GM18951 (cell line): ENCODE data around the gene PPP1R12C.
"Not testable (repeated sequence)": the region's sequence is repeated elsewhere in the genome, so short reads cannot be mapped to it uniquely, and the experiment has no call there.

ENCODE experiments used
- POLR2A ChIP-seq: IDR thresholded peaks from 4 replicates; pipeline ENCODE4 v1.6.1; 2011; ENCODE audit warnings: mild to moderate bottlenecking; ENCODE audit not compliant: insufficient read length, insufficient read depth; ENCODE audit errors: extremely low read depth
- in situ Hi-C: fragments of 300-500 bp; cut with MboI; formaldehyde crosslinking; loops from one replicate; pipeline ENCODE4 v1.12.0; 2022; ENCODE audit warnings: low sequenced_read_pairs, mixed read lengths, inconsistent platforms; ENCODE audit not compliant: unreplicated experiment

Gene PPP1R12C

DNA sequence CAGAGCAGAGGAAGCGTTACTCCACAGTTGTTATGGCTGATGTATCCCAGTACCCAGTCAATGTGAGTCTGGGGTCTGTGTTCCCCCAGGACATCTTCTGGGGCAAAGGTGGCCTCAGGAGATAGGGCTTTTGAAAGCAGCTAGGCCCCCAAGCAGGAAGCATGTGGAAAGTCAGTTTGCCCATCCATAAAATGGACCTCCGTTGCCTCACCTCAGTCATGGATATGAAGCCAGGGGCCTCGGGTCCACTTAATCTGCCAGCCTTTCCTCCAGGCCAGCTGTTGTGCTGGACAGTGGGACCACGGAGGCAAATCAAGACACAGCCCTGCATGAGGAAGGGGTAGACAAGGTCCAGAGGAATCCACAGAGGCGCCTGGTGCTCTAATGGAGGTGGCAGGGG is 38.4 kb downstream of the PPP1R12C start:
- TF ChIP-seq POLR2A: no peak
- in situ Hi-C loops: no loop called here

DNA sequence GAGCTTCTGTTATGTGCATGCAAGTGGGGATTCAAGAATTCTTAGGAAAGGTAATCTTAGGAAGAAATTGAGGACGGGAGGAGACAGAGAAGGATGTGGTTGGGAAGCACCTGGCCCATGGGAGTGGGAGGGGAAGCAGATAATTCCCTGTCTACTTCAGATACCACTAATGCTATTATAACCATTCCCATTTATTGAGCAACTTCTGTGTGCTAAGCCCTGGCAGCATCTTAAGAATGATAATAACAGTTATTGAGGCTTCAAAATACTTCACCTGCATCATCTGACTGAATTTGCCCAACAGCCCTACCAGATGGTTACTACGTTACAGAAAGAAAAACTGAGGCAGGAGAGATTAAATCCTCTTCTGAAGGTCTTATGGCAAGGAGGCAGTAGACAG is 40.3 kb downstream of the PPP1R12C start:
- no peak for TF ChIP-seq POLR2A
- in situ Hi-C loops: no loop called here

DNA sequence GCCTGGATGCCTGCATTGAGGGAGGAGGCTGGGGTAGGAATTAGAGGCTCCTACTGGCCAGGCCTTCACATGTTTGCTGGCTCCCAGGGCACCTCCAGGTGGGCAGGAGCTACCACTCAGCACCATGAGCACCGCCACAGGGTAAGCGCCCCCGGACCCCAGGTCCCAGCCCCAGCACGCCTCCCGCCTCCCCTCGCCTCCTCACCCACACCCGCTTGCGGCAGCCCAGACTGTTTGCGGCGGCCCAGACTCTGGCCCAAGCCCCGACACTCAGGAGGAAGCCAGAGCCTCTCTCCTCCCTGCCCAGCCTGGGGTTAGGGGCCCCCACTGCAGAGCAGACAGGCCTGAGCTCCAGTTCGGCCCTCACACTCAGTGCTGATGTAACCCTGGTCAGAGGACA is 41.1 kb downstream of the PPP1R12C start:
- in situ Hi-C loops: no loop called here
- no peak for TF ChIP-seq POLR2A

DNA sequence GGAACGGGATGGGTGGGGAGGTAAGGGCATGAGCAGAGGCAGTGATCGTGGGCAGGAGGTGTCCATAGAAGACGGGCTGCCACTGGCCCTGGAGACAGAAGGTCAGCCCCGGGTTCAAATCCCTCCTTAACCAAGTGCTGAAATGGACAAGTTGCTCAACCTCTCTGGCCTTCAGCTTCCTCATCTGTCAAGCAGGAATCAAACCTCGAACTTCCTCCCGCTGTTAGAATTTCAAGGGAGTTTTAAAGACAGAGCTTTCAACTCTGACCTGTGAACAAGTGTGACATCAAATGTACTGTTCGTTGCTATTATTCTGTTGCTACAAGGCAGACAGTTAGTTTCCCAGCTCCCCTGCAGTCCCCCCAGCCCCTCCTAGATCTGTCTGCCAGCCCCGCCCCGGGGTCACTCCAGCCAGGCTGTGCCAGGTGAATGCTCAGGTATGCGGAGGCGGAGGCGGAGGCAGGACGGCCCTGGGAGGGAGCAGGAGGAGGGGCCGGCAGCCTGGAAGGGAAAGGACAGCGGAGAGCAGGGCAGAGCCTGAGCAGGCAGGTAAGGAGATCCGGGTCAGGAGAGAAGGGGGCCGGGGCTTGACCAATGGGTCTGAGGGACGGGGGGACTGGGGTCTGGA is 42.0 kb downstream of the PPP1R12C start, which contains the start of gene EPS8L1:
TSS of gene EPS8L1 (plus strand) at position 499 of the 628 bp plus-strand sequence. CDS start 576 bp downstream, outside the sequence.
- no peak for TF ChIP-seq POLR2A
- in situ Hi-C loops: no loop called here

DNA sequence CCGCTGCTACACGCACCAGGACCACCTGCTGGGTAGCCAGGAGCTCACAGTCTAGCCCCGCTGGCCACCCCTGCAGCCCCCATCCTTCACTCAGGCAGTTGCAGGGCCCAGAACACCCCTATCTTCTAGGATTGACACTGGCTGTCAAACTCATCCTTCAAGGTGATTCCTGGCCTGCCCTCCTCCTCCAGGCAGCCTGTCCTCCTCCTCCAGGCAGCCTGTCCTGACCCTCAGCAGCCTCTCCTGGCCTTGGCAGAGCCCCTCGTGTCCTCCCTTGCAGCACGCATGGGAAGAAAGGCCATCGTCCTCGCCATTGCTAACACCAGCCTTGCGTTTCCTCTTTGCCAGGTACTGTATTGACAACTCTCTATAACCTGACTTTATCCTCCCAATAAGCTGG is 45.5 kb downstream of the PPP1R12C start:
- TF ChIP-seq POLR2A: no peak
- in situ Hi-C loops: no loop called here

DNA sequence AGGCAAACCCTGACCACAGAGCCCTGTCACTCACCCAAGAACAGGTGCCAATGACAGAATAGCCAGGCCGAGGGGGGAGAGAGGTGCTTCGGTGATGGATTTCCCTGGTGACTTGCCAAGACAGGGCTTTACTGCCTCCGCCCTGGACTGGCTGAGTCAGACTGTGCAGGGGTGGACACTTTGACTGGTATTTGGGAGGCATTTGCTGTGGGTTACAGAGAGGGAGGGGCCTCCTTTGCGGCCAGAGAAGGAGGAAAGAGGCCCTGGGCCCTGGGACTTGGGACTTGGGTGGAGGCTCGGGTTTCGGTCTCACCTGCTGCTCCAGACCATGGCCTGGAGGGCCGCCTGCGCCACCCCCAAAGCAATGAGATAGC is 46.3 kb downstream of the PPP1R12C start:
- in situ Hi-C loops: no loop called here
- no peak for TF ChIP-seq POLR2A

DNA sequence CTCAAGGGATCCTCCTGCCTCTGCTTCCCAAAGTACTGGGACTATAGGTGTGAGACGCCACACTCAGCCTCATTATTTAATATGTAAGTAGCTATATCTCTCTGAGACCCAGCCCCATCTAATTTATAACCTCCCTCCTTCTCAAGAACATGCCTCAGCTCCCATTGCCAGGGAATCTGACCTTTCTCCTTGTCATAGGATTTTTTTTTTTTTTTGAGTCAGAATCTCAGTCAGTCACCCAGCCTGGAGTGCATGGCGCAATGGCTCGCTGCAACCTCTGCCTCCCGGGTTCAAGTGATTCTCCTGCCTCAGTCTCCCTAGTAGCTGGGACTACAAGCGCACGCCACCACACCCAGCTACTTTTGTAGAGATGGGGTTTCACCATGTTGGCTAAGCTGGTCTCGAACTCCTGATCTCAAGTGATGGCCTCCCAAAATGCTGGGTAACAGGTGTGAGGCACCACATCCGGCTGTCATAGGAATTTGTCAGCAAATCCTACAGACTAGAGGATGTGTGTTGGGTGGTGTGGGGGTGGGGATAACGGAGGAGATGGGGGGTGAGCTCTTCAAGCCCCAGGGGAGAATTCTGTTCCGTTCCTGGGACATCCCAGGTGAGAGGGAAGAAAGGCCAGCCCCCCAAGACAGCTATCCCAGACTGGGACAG is 46.8 kb downstream of the PPP1R12C start:
- TF ChIP-seq POLR2A: no peak
- in situ Hi-C loops: no loop called here

DNA sequence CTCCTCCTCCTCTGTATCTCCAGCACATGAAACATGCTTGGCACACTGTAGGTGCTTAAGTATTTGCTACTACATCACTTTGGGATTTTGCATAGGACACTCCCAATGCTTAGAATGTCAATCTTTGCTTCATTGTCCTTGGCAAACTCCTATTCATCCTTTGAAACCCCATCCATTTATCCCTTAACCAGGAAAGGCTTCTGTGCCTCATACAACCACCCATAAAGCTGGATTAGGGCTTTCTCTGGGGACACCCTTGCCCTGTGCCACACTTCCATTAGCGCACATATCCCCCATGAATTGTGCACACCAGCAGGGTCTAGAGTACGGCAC is 47.6 kb downstream of the PPP1R12C start:
- no peak for TF ChIP-seq POLR2A
- in situ Hi-C loops: no loop called here

DNA sequence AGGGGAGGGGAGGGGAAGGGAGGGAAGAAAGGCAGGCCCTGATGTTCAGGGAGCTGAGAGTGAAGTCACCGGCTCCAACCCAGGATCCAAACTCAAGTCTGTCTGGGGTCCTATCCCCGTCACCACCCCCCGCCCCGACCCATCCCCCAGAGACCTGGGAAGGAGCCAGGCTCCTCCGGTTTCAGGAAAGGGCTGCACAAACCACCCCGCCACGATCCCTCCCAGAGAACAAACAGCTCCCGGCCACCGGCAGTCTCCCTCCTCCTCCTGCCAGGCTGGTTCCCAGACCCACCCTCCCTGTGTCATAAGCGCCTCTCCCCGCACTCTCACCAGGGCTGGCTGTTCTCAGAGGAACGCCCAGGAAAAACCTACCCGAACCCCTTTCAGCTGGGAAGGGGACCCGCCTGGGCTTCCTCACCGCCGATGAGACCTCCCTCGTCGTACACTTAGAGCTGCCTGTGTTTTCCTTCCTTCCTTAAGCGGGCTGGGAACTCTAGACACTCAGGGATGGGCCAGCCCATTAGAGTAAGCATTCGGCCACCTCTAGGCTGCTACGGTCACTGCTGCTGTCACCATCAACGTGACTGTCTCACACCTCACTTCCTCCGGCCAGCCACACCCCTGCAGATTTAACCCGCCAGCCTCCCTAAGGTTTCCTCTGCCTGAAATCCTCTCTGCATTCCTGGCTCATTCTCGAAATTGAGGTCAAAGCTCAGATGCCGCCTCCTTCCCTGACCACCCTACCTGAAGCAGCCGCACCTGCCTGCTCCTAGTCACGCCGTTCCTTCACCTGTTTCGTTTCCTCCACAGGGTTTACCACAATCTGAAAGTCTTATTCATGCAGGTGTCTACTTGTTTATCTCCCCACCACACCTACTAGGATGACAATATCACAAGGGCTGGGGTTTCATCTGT is 48.2 kb downstream of the PPP1R12C start:
- TF ChIP-seq POLR2A: no peak
- in situ Hi-C loops: no loop called here

DNA sequence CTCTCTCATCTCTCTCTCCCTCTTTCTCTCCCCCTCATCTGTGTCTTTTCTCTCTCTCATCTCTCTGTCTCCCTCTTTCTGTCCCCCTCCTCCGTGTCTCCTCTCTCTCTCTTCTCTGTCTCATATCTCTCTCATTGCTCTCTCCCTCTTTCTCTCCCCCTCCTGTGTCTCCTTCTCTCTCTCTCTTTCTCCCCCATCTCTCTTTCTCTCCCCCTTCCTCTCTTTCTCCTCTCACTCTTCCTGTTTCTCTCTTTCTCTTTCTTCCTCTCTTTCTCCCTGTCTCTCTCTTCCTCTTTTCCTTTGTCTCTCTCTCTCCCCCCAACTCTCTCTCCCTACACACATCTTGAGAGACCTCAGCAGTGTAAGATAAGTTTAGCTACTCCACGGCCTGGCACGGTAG is 49.6 kb downstream of the PPP1R12C start:
- in situ Hi-C loops: no loop called here
- no peak for TF ChIP-seq POLR2A

DNA sequence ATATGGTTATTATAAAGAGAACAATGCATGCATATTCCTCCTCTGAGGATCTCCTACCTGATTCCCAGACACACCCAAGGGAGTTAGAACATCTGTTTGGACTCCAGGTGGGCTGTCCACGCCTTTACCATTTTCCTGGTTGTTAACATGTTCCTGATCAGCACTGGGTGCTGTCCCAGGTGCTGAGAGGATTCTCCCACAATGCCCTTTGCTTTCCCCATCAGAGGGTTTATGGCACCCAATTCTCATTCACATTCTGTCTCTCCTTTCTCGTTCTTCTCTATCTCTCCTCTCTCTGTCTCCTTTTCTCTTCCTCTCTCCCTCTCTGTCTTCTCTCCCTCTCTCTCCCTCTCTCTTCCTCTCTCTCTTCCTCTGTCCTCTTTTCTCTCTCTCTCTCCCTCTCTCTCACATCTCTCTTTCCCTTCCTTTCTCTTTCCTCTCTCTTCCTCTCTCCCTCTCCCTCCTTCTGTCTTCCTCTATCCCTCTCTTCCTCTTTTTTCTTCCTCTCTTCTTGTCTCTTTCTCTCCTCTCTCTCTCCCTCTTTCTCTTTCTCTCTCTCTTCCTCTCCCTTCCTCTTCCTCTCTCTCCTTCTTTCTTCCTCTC is 51.2 kb downstream of the PPP1R12C start:
- no peak for TF ChIP-seq POLR2A
- in situ Hi-C loops: no loop called here

DNA sequence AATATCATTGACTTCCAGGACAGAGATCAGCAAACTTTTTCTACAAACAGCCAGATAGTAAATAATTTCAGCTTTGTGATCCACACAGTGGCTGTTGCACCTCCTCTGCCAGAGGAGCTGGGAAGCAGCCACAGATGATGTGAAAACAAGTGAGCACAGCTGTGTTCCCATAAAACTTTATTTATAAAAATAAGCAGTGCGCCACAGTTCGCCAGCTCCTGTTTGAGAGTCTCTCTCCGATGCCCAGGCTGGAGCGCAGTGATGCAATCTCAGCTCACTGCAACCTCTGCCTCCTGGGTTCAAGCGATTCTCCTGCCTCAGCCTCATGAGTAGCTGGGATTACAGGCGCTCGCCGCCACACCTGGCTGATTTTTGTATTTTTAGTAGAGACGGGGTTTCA is 51.9 kb downstream of the PPP1R12C start:
- in situ Hi-C loops: not testable (repeated sequence)

DNA sequence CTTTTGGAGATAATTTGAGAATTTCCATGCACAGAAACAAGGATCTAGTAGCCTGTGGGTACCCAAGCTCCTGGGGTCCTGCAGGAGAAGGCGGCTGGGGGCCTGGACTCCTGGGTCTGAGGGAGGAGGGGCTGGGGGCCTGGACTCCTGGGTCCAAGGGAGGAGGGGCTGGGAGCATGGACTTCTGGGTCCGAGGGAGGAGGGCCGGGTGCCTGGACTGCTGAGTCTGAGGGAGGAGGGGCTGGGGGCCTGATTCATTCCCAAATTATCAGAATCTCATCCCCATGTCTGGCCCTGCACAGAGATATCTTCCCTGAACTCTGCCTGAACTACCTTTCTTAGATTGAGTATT is 54.0 kb downstream of the PPP1R12C start:
- in situ Hi-C loops: no loop called here
- TF ChIP-seq POLR2A: no peak
